HCT116 (cell line): Measurements from ENCODE around the gene PTPN13. TPM values are rescaled to one million over a fixed set of nuclear protein-coding genes. Genes with fewer than 3 reads are reported as not detected.

ENCODE experiments used
- ATAC-seq: fragments of 200-7000 bp; cut with Tn5 transposase; 2 replicates; pipeline ENCODE4 v1.9.1; 2020; ENCODE audit warnings: mild to moderate bottlenecking, moderate library complexity
- BruUV-seq: library from RNA; stranded (reverse); fragments of 400-500 nt; replicated peaks from 2 replicates; lab custom pipeline; 2021; lab: Mats Ljungman, UMichigan
- CTCF ChIA-PET: fragments of 300-600 bp; sonication (Branson Sonifier 250); formaldehyde crosslinking; loops from one replicate; lab custom pipeline; 2021; ENCODE audit warnings: antibody characterized with exemption; lab: Charles Lee
- POLR2A ChIA-PET: fragments of 300-600, 350-600 bp; sonication (Branson Sonifier 250); formaldehyde crosslinking; loops from one replicate; lab custom pipeline; 2021; ENCODE audit warnings: antibody characterized with exemption; lab: Charles Lee
- RAD21 ChIA-PET, 2 experiments: fragments of 300-600 bp; sonication (Branson Sonifier 250); formaldehyde crosslinking; loops; one replicate each; lab custom pipeline; 2023; ENCODE audit warnings: low total read pairs in 2 of 2; ENCODE audit not compliant: uncharacterized antibody in 2 of 2, unreplicated experiment in 2 of 2, low non-redundant PET in 1 of 2; lab: Charles Lee
- DNase-seq: peaks from one replicate; pipeline ENCODE4 v3.0.0-alpha.2; 2010; ENCODE audit warnings: low read depth, low spot score
- H2AFZ ChIP-seq: fragments of 200-600 bp; shearing (Covaris generic), sonication (generic); 2 replicates; pipeline ENCODE4 v1.6.1; 2017; ENCODE audit warnings: low read depth, mixed run types, mixed read lengths, antibody characterized with exemption, low read length; ENCODE audit not compliant: poor library complexity, severe bottlenecking
- H3K27ac ChIP-seq: 2 replicates; pipeline ENCODE4 v1.5.1; 2012; ENCODE audit warnings: low read depth, low read length
- H3K27me3 ChIP-seq: fragments of 200-600 bp; sonication (generic); 2 replicates; pipeline ENCODE4 v1.6.1; 2016; ENCODE audit warnings: mixed run types, low read length, mixed read lengths; ENCODE audit not compliant: insufficient read depth
- H3K36me3 ChIP-seq, 2 experiments: fragments of 200-500 bp in 1 of 2; fragments of 200-600 bp in 1 of 2; sonication (Bioruptor generic) in 1 of 2; sonication (generic) in 1 of 2; 2 replicates each; pipeline versions ENCODE4 v1.5.1 to v1.6.1; 2014 to 2016; ENCODE audit warnings: low read length in 2 of 2, inconsistent platforms in 1 of 2, mixed read lengths in 1 of 2, mixed run types in 1 of 2; ENCODE audit not compliant: insufficient read depth in 2 of 2, control insufficient read depth in 1 of 2
- H3K4me1 ChIP-seq, 2 experiments: fragments of 200-600 bp in 1 of 2; sonication (generic) in 1 of 2; 2 replicates each; pipeline versions ENCODE4 v1.5.1 to v1.6.1; 2012 to 2017; ENCODE audit warnings: low read length in 2 of 2, inconsistent platforms in 1 of 2, mild to moderate bottlenecking in 1 of 2, mixed read lengths in 1 of 2, mixed run types in 1 of 2, moderate library complexity in 1 of 2; ENCODE audit not compliant: insufficient read depth in 2 of 2, control insufficient read depth in 1 of 2
- H3K4me2 ChIP-seq: fragments of 200-600 bp; sonication (generic); 2 replicates; pipeline ENCODE4 v1.6.1; 2017; ENCODE audit warnings: mixed run types, low read length, mixed read lengths
- H3K4me3 ChIP-seq, 2 experiments: fragments of 200-600 bp in 1 of 2; sonication (generic) in 1 of 2; replicated peaks in 1 of 2; 2 replicates each; pipeline ENCODE4 v1.5.1; 2011 to 2016; ENCODE audit warnings: low read length in 2 of 2, control low read depth in 1 of 2, low read depth in 1 of 2, mild to moderate bottlenecking in 1 of 2, mixed read lengths in 1 of 2, mixed run types in 1 of 2
- H3K79me2 ChIP-seq: fragments of 200-600 bp; sonication (generic); 2 replicates; pipeline ENCODE4 v1.6.1; 2017; ENCODE audit warnings: mild to moderate bottlenecking, mixed run types, low read length, moderate library complexity, mixed read lengths; ENCODE audit not compliant: insufficient read depth
- H3K9ac ChIP-seq: fragments of 200-600 bp; sonication (generic); 2 replicates; pipeline ENCODE4 v1.6.1; 2016; ENCODE audit warnings: low read length, mixed read lengths
- H3K9me2 ChIP-seq: fragments of 200-600 bp; sonication (generic), shearing (Covaris generic); 2 replicates; pipeline ENCODE4 v1.6.1; 2017; ENCODE audit warnings: mixed run types, mild to moderate bottlenecking, moderate library complexity; ENCODE audit not compliant: insufficient read depth
- H3K9me3 ChIP-seq, 2 experiments: fragments of 200-500 bp in 1 of 2; fragments of 200-600 bp in 1 of 2; sonication (Bioruptor generic) in 1 of 2; sonication (generic) in 1 of 2; 2 replicates each; pipeline ENCODE4 v1.6.1; 2014 to 2017; ENCODE audit warnings: low read length in 2 of 2, mixed read lengths in 2 of 2, inconsistent platforms in 1 of 2, low read depth in 1 of 2, mild to moderate bottlenecking in 1 of 2, mixed run types in 1 of 2, moderate library complexity in 1 of 2; ENCODE audit not compliant: control insufficient read depth in 1 of 2, insufficient read depth in 1 of 2
- H4K20me1 ChIP-seq: fragments of 200-600 bp; sonication (generic), shearing (Covaris generic); 2 replicates; pipeline ENCODE4 v1.6.1; 2017; ENCODE audit warnings: mixed run types, mild to moderate bottlenecking, moderate library complexity; ENCODE audit not compliant: insufficient read depth
- CEBPB ChIP-seq: IDR thresholded peaks from 2 replicates; pipeline ENCODE4 v1.6.1; 2012; ENCODE audit warnings: low read depth
- EGR1 ChIP-seq: IDR thresholded peaks from 2 replicates; pipeline ENCODE4 v1.6.1; 2012; ENCODE audit warnings: low read depth
- EZH2phosphoT487 ChIP-seq: fragments of 200-600 bp; IDR thresholded peaks from 2 replicates; pipeline ENCODE4 v1.6.1; 2018; ENCODE audit warnings: antibody characterized with exemption, borderline replicate concordance
- FOSL1 ChIP-seq: IDR thresholded peaks from 2 replicates; pipeline ENCODE4 v1.6.1; 2012; ENCODE audit warnings: low read depth
- JUND ChIP-seq: IDR thresholded peaks from 2 replicates; pipeline ENCODE4 v1.6.1; 2012
- POLR2A ChIP-seq: IDR thresholded peaks from 2 replicates; pipeline ENCODE4 v1.7.0; 2011; ENCODE audit warnings: borderline replicate concordance; ENCODE audit not compliant: insufficient read depth, insufficient read length; ENCODE audit errors: extremely low read depth
- REST ChIP-seq: IDR thresholded peaks from 2 replicates; pipeline ENCODE4 v1.6.1; 2012; ENCODE audit warnings: low read depth
- SP1 ChIP-seq: IDR thresholded peaks from 2 replicates; pipeline ENCODE4 v1.6.1; 2012; ENCODE audit warnings: low read depth
- TCF7L2 ChIP-seq: IDR thresholded peaks from 2 replicates; pipeline ENCODE4 v1.7.0; 2011; ENCODE audit warnings: borderline replicate concordance, inconsistent platforms; ENCODE audit not compliant: insufficient read depth, insufficient read length; ENCODE audit errors: extremely low read depth
- ZBTB33 ChIP-seq: IDR thresholded peaks from 2 replicates; pipeline ENCODE4 v1.6.1; 2011; ENCODE audit warnings: mild to moderate bottlenecking, low read length, moderate library complexity; ENCODE audit not compliant: insufficient replicate concordance; ENCODE audit errors: extremely low read depth
- intact Hi-C: fragments of 100-400 bp; cut with micrococcal nuclease; formaldehyde crosslinking; loops from 2 replicates; pipeline ENCODE4 v1.10.0; 2022
- total RNA-seq: library from RNA; stranded (reverse); gene quantifications from one replicate; pipeline ENCODE4 v1.2.1, GENCODE V29; 2021; ENCODE audit not compliant: unreplicated experiment
- TF ChIP-seq, protein P1 (sequence below): IDR thresholded peaks from 2 replicates; pipeline ENCODE4 v1.6.1; 2012

PTPN13 gene
- total RNA-seq, 1 experiment from 2014 or later: 14.6 TPM

DNA sequence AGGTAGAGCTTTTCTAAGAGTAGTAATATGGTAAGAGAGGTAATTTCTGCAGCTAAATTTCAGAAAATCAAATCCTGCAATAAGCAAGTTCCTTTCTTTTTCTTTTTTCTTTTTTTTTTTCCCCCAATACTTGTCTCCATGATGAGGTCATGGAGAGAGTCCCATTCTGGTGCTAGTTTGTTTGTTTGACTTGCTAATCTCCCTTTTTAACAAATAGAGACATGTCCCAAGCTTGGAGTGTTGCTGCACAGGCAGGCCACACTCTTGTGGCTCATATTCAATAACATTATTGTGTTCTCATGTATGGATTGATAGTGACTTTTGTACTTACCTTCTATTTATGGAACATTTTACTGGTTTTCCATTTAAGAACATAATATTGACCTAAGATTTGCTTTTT is 25.5 kb downstream of the PTPN13 start:
- H3K9ac ChIP-seq: no peak overlapping the region
- CTCF ChIA-PET: no interaction called here
- no peaks in the 10 kb centered on the region for H3K36me3 ChIP-seq
- H4K20me1 ChIP-seq: no peaks in the 10 kb centered on the region
- no peak overlapping the region for H3K27ac ChIP-seq
- no peaks in the 10 kb centered on the region for H3K9me2 ChIP-seq
- H3K9me3 ChIP-seq: no peaks in the 10 kb centered on the region
- H2AFZ ChIP-seq: no peak overlapping the region
- RAD21 ChIA-PET: no interaction called here
- ATAC-seq (no peak), DNase-seq (no peak)
- H3K4me1 ChIP-seq: no peaks in the 10 kb centered on the region
- POLR2A ChIA-PET: no interaction called here
- TF ChIP-seq TCF7L2: no peak
- TF ChIP-seq, protein P1, sequence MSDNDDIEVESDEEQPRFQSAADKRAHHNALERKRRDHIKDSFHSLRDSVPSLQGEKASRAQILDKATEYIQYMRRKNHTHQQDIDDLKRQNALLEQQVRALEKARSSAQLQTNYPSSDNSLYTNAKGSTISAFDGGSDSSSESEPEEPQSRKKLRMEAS: no peak
- TF ChIP-seq POLR2A: no peak
- no peak for TF ChIP-seq CEBPB
- TF ChIP-seq EZH2phosphoT487: no peak
- no peak for TF ChIP-seq FOSL1
- TF ChIP-seq ZBTB33: no peak
- no peak for TF ChIP-seq EGR1
- BruUV-seq: no TSS peak
- no peak overlapping the region for H3K4me2 ChIP-seq
- no peaks in the 10 kb centered on the region for H3K27me3 ChIP-seq
- intact Hi-C loops: no loop called here
- no peak overlapping the region for H3K4me3 ChIP-seq
- no peaks in the 10 kb centered on the region for H3K79me2 ChIP-seq

DNA sequence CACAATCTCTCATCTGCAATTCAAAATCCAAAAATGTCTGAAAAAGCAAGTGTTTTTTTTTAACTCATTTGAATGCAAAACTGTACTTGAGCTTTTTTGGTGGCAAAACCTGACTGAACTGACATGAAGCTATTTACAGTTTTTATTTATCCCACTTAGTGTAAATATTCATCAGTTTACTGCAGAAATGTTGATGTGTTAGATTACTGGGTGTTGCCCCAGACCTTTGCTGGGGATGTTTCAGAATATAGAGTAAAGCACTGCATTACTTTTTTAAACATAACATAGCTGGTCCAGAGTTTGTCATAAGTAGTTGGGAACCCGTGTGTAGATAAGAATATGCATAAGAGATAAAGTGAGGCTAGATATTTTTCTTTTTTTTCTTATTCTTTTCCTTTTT is 27.3 kb downstream of the PTPN13 start:
- POLR2A ChIA-PET: no interaction called here

More for the DNA sequence above, 27.3 kb downstream of the PTPN13 start:
- H3K4me2 ChIP-seq: no peak overlapping the region
- H3K9me3 ChIP-seq: no peaks in the 10 kb centered on the region
- no TSS peak for BruUV-seq
- intact Hi-C loops: no loop called here
- no peak overlapping the region for H3K4me3 ChIP-seq
- no peak for TF ChIP-seq SP1
- TF ChIP-seq JUND: no peak
- no peak for TF ChIP-seq REST
- ChIA-PET RAD21 (no interaction called here), CTCF (no interaction called here)
- DNase-seq: no peak
- no peaks in the 10 kb centered on the region for H3K9me2 ChIP-seq
- no peaks in the 10 kb centered on the region for H4K20me1 ChIP-seq
- H3K36me3 ChIP-seq: no peaks in the 10 kb centered on the region
- no peaks in the 10 kb centered on the region for H3K27me3 ChIP-seq
- H3K4me1 ChIP-seq: no peaks in the 10 kb centered on the region
- no peak overlapping the region for H3K27ac ChIP-seq
- no peaks in the 10 kb centered on the region for H3K79me2 ChIP-seq
- H2AFZ ChIP-seq: no peak overlapping the region
- no peak for ATAC-seq
- H3K9ac ChIP-seq: no peak overlapping the region
